OCI-LY1 (cell line): ENCODE results near the gene SH3RF1.

Source experiments
- H2AFZ ChIP-seq: fragments of 200-600 bp; sonication (generic), shearing (Covaris generic); 2 replicates; pipeline ENCODE4 v1.6.0; 2014; ENCODE audit warnings: antibody characterized with exemption, mild to moderate bottlenecking, low read length
- H3F3A ChIP-seq: fragments of 200-600 bp; sonication (generic), shearing (Covaris generic); 2 replicates; pipeline ENCODE4 v1.6.0; 2014; ENCODE audit warnings: mild to moderate bottlenecking, antibody characterized with exemption, low read length, moderate library complexity; ENCODE audit not compliant: insufficient read depth
- H3K27ac ChIP-seq: fragments of 200-600 bp; sonication (generic); 2 replicates; pipeline ENCODE4 v1.5.1; 2014; ENCODE audit warnings: low read length, mixed run types, mild to moderate bottlenecking, low read depth; ENCODE audit not compliant: poor library complexity, severe bottlenecking
- H3K27me3 ChIP-seq: fragments of 200-600 bp; sonication (generic); 2 replicates; pipeline ENCODE4 v1.6.0; 2014; ENCODE audit warnings: antibody characterized with exemption, mild to moderate bottlenecking, low read length, moderate library complexity; ENCODE audit not compliant: insufficient read depth
- H3K36me3 ChIP-seq: fragments of 200-600 bp; sonication (generic); 2 replicates; pipeline ENCODE4 v1.6.1; 2014; ENCODE audit warnings: mild to moderate bottlenecking, antibody characterized with exemption, low read length, moderate library complexity, mixed read lengths; ENCODE audit not compliant: insufficient read depth
- H3K4me1 ChIP-seq: fragments of 200-600 bp; sonication (generic); 2 replicates; pipeline ENCODE4 v1.5.1; 2014; ENCODE audit warnings: mild to moderate bottlenecking, low read length, moderate library complexity; ENCODE audit not compliant: insufficient read depth, severe bottlenecking
- H3K4me2 ChIP-seq: fragments of 200-600 bp; sonication (generic), shearing (Covaris generic); 2 replicates; pipeline ENCODE4 v1.6.1; 2014; ENCODE audit warnings: low read length
- H3K4me3 ChIP-seq: fragments of 200-600 bp; sonication (generic); 2 replicates; pipeline ENCODE4 v1.5.1; 2014; ENCODE audit warnings: low read length, low read depth, mild to moderate bottlenecking, mixed read lengths; ENCODE audit not compliant: poor library complexity, severe bottlenecking
- H3K79me2 ChIP-seq: fragments of 200-600 bp; shearing (Covaris generic); 2 replicates; pipeline ENCODE4 v1.6.1; 2016; ENCODE audit warnings: mixed run types, low read length, mixed read lengths; ENCODE audit not compliant: insufficient read depth
- H3K9ac ChIP-seq: fragments of 200-600 bp; sonication (generic), shearing (Covaris generic); 2 replicates; pipeline ENCODE4 v1.6.1; 2014; ENCODE audit warnings: mild to moderate bottlenecking, low read length, mixed read lengths
- H3K9me2 ChIP-seq: fragments of 200-600 bp; sonication (generic), shearing (Covaris generic); 2 replicates; pipeline ENCODE4 v1.6.1; 2014; ENCODE audit warnings: low read depth, mild to moderate bottlenecking, low read length, mixed read lengths
- H3K9me3 ChIP-seq: fragments of 200-600 bp; shearing (Covaris generic); 2 replicates; pipeline ENCODE4 v1.6.1; 2014; ENCODE audit warnings: low read length, mixed read lengths
- H4K20me1 ChIP-seq: fragments of 200-600 bp; sonication (generic), shearing (Covaris generic); 2 replicates; pipeline ENCODE4 v1.6.0; 2016; ENCODE audit warnings: mild to moderate bottlenecking, low read length; ENCODE audit not compliant: insufficient read depth
- CTCF ChIP-seq: fragments of 200-600 bp; sonication (generic), shearing (Covaris generic); IDR thresholded peaks from 2 replicates; pipeline ENCODE4 v1.5.1; 2017; ENCODE audit warnings: mild to moderate bottlenecking, antibody characterized with exemption, low read length, moderate library complexity, mixed read lengths
- EZH2 ChIP-seq: fragments of 200-600 bp; sonication (generic), shearing (Covaris generic); IDR thresholded peaks from 2 replicates; pipeline ENCODE4 v1.8.0; 2017; ENCODE audit warnings: borderline replicate concordance, mixed run types, mild to moderate bottlenecking, antibody characterized with exemption, low read length, moderate library complexity, mixed read lengths

The SH3RF1 gene

GRCh38 chr4:169249214-169249973 lies 21.4 kb downstream of the SH3RF1 start:
- no peaks in the 10 kb centered on the region for H3K9me3 ChIP-seq
- H3K4me3 ChIP-seq, result no peak overlapping the region
- H3K9me2 ChIP-seq, result no peaks in the 10 kb centered on the region
- no peaks in the 10 kb centered on the region for H3K27me3 ChIP-seq
- H3F3A ChIP-seq, result no peaks in the 10 kb centered on the region
- H3K4me1 ChIP-seq, result no peaks in the 10 kb centered on the region
- H3K79me2 ChIP-seq, result no peaks in the 10 kb centered on the region
- no peaks in the 10 kb centered on the region for H4K20me1 ChIP-seq
- H3K27ac ChIP-seq, result no peak overlapping the region
- no peak overlapping the region for H3K4me2 ChIP-seq
- TF ChIP-seq EZH2 (no peak), CTCF (no peak)
- no peaks in the 10 kb centered on the region for H3K36me3 ChIP-seq
- H3K9ac ChIP-seq, result no peak overlapping the region
- H2AFZ ChIP-seq, result no peak overlapping the region

GRCh38 chr4:169248645-169249044 lies 22.1 kb downstream of the SH3RF1 start:
- Histone ChIP-seq H3F3A (no peaks in the 10 kb centered on the region), H3K9me3 (no peaks in the 10 kb centered on the region), H3K79me2 (no peaks in the 10 kb centered on the region), H2AFZ (no peak overlapping the region), H3K4me2 (no peak overlapping the region), H3K27ac (no peak overlapping the region), H4K20me1 (no peaks in the 10 kb centered on the region), H3K9ac (no peak overlapping the region), H3K27me3 (no peaks in the 10 kb centered on the region), H3K4me1 (no peaks in the 10 kb centered on the region), H3K36me3 (no peaks in the 10 kb centered on the region), H3K4me3 (no peak overlapping the region), H3K9me2 (no peaks in the 10 kb centered on the region)
- TF ChIP-seq CTCF (no peak), EZH2 (no peak)

GRCh38 chr4:169246957-169247396 lies 23.8 kb downstream of the SH3RF1 start:
- no peaks in the 10 kb centered on the region for H3F3A ChIP-seq
- no peaks in the 10 kb centered on the region for H3K9me3 ChIP-seq
- H3K79me2 ChIP-seq, result no peaks in the 10 kb centered on the region
- no peak overlapping the region for H3K9ac ChIP-seq
- no peaks in the 10 kb centered on the region for H4K20me1 ChIP-seq
- no peaks in the 10 kb centered on the region for H3K27me3 ChIP-seq
- H3K27ac ChIP-seq, result no peak overlapping the region
- H2AFZ ChIP-seq, result no peak overlapping the region
- no peaks in the 10 kb centered on the region for H3K36me3 ChIP-seq
- H3K4me2 ChIP-seq, result no peak overlapping the region
- no peaks in the 10 kb centered on the region for H3K9me2 ChIP-seq
- no peak overlapping the region for H3K4me3 ChIP-seq
- TF ChIP-seq CTCF, result no peak
- no peak for TF ChIP-seq EZH2
- H3K4me1 ChIP-seq, result no peaks in the 10 kb centered on the region
